Measurements from ENCODE around the gene CRIP1.
A peak's percentile ranks its signal among the peaks of the same experiment; 100 is the strongest.

The CRIP1 gene

GRCh38 chr14:105486163-105486973 lies at the start of gene CRIP1:
Gene CRIP1, plus strand, starts transcription at chr14:105486886. Its CDS starts 374 bp downstream, at chr14:105487260.
- no peak for DNase-seq (ENCODE audit: low read depth, low spot score)

- DNase-seq (ENCODE audit: low read depth, low spot score) = no peak
Observed at GRCh38 chr14:105436891-105437722, 49.6 kb upstream of the CRIP1 start.

GRCh38 chr14:105437723-105438500 lies 48.8 kb upstream of the CRIP1 start:
- DNase-seq (ENCODE audit: low read depth, low spot score) = no peak

- no peak for DNase-seq (ENCODE audit: low read depth, low spot score)
Observed at GRCh38 chr14:105439179-105439578, 47.5 kb upstream of the CRIP1 start.

GRCh38 chr14:105439710-105440553 lies 46.8 kb upstream of the CRIP1 start:
- DNase-seq (ENCODE audit: low read depth, low spot score) = no peak

- no peak for DNase-seq (ENCODE audit: low read depth, low spot score)
Observed at GRCh38 chr14:105440554-105440900, 46.2 kb upstream of the CRIP1 start.

- DNase-seq (ENCODE audit: low read depth, low spot score) = no peak
Observed at GRCh38 chr14:105440992-105441391, 45.7 kb upstream of the CRIP1 start.

GRCh38 chr14:105442125-105442524 lies 44.6 kb upstream of the CRIP1 start:
- DNase-seq (ENCODE audit: low read depth, low spot score) = no peak

- no peak for DNase-seq (ENCODE audit: low read depth, low spot score)
Observed at GRCh38 chr14:105442834-105443233, 43.9 kb upstream of the CRIP1 start.

GRCh38 chr14:105444859-105445258 lies 41.8 kb upstream of the CRIP1 start:
- DNase-seq (ENCODE audit: low read depth, low spot score) = no peak

- DNase-seq (ENCODE audit: low read depth, low spot score) = no peak
Observed at GRCh38 chr14:105445290-105445689, 41.4 kb upstream of the CRIP1 start.

GRCh38 chr14:105445901-105446845 lies 40.5 kb upstream of the CRIP1 start:
- DNase-seq (ENCODE audit: low read depth, low spot score) = no peak

GRCh38 chr14:105446971-105447370 lies 39.7 kb upstream of the CRIP1 start:
- DNase-seq (ENCODE audit: low read depth, low spot score) = no peak

- no peak for DNase-seq (ENCODE audit: low read depth, low spot score)
Observed at GRCh38 chr14:105447651-105448640, 38.7 kb upstream of the CRIP1 start.

- peak; percentile 83 for DNase-seq (ENCODE audit: low read depth, low spot score)
Observed at GRCh38 chr14:105448706-105449111, 38.0 kb upstream of the CRIP1 start.

- DNase-seq (ENCODE audit: low read depth, low spot score) = no peak
Observed at GRCh38 chr14:105449276-105450122, 37.2 kb upstream of the CRIP1 start.

- no peak for DNase-seq (ENCODE audit: low read depth, low spot score)
Observed at GRCh38 chr14:105450123-105450505, 36.6 kb upstream of the CRIP1 start.

Data from ELF-1 (cell line).